Uterus (tissue), 4 donors: ENCODE results near the gene CYP4F2. TPM values are rescaled to one million over a fixed set of nuclear protein-coding genes. Genes with fewer than 3 reads are reported as not detected.
"Not testable (repeated sequence)": the region's sequence is repeated elsewhere in the genome, so short reads cannot be mapped to it uniquely, and the experiment has no call there.

Source experiments
- DNase-seq, 2 donors: peaks; one replicate each; pipeline ENCODE4 v3.0.0-alpha.2; 2019 to 2020
- H3K27ac ChIP-seq, 2 donors: fragments of 200-600 bp; sonication (generic); 1 replicate in 1 of 2; 2 replicates in 1 of 2; pipeline ENCODE4 v1.5.1; 2016 to 2018
- H3K27me3 ChIP-seq, 2 donors: fragments of 200-600 bp; sonication (generic); one replicate each; pipeline ENCODE4 v1.5.1; 2018 to 2019; ENCODE audit warnings: control low read depth in 1 of 2
- H3K36me3 ChIP-seq, 2 donors: fragments of 200-600 bp; sonication (generic); one replicate each; pipeline ENCODE4 v1.5.1; 2019; ENCODE audit warnings: control low read depth in 1 of 2
- H3K4me1 ChIP-seq, 2 donors: fragments of 200-600 bp; sonication (generic); one replicate each; pipeline ENCODE4 v1.5.1; 2018 to 2019; ENCODE audit warnings: control low read depth in 1 of 2
- H3K4me3 ChIP-seq, 2 donors: fragments of 200-600 bp; sonication (generic); 1 replicate in 1 of 2; 2 replicates in 1 of 2; pipeline ENCODE4 v1.5.1; 2018 to 2019; ENCODE audit warnings: mild to moderate bottlenecking in 1 of 2
- H3K9me3 ChIP-seq, 2 donors: fragments of 200-600 bp; sonication (generic); one replicate each; pipeline ENCODE4 v1.5.1; 2019; ENCODE audit warnings: control low read depth in 1 of 2
- CTCF ChIP-seq, 4 experiments: fragments of 200-600 bp in 2 of 4; fragments of 450-650 bp in 2 of 4; sonication (generic) in 2 of 4; IDR thresholded peaks; one replicate each; pipeline ENCODE4 v1.5.1; 2016 to 2019; ENCODE audit warnings: antibody characterized with exemption in 4 of 4, mild to moderate bottlenecking in 2 of 4, moderate library complexity in 1 of 4
- POLR2A ChIP-seq, 2 donors: fragments of 450-650 bp; IDR thresholded peaks; one replicate each; pipeline ENCODE4 v1.6.1; 2016; ENCODE audit warnings: antibody characterized with exemption in 2 of 2, mild to moderate bottlenecking in 1 of 2, moderate library complexity in 1 of 2
- intact Hi-C: fragments of 100-400 bp; cut with DNase I; formaldehyde crosslinking; loops from one replicate; pipeline ENCODE4 v1.15.1; 2023; ENCODE audit warnings: low total_unique reads
- total RNA-seq, 4 donors: library from RNA; depleted of rRNA in 3 of 4; stranded (reverse); fragments of >200 nt in 3 of 4; gene quantifications; one replicate each; pipeline versions ENCODE4 v1.1.0 to v1.2.4, GENCODE V29; 2014 to 2023
- donor health status: DM: yes; HTN: yes; CAD: no.

Gene CYP4F2
- total RNA-seq, 4 donors from 2014 or later = 0.14 TPM; not detected in 3

- Histone ChIP-seq H3K4me1 (no peaks in the 10 kb centered on the region), H3K4me3 (no peak overlapping the region), H3K36me3 (no peaks in the 10 kb centered on the region), H3K27me3 (no peaks in the 10 kb centered on the region), H3K27ac (no peak overlapping the region), H3K9me3 (no peaks in the 10 kb centered on the region)
- TF ChIP-seq CTCF (IDR thresholded peaks at IDR 0.05) (no peak), POLR2A (IDR thresholded peaks at IDR 0.05) (no peak)
- intact Hi-C loops = no loop called here
- DNase-seq = no peak
These were observed 55.9 kb downstream of the CYP4F2 start for GRCh38 chr19:15841875-15842569.

- no peak overlapping the region for H3K4me3 ChIP-seq
- H3K9me3 ChIP-seq = no peaks in the 10 kb centered on the region
- H3K27me3 ChIP-seq = no peaks in the 10 kb centered on the region
- H3K27ac ChIP-seq = no peak overlapping the region
- DNase-seq = no peak
- no peak for TF ChIP-seq POLR2A (IDR thresholded peaks at IDR 0.05)
- intact Hi-C loops = no loop called here
- no peaks in the 10 kb centered on the region for H3K36me3 ChIP-seq
- no peaks in the 10 kb centered on the region for H3K4me1 ChIP-seq
These were observed 57.0 kb downstream of the CYP4F2 start for GRCh38 chr19:15840833-15841232.

GRCh38 chr19:15839888-15840287 is 58.0 kb downstream of the CYP4F2 start:
- DNase-seq, intact Hi-C loops, H3K27me3 ChIP-seq: not testable (repeated sequence)

GRCh38 chr19:15838351-15838750 is 59.5 kb downstream of the CYP4F2 start:
- Histone ChIP-seq H3K27ac (no peak overlapping the region), H3K36me3 (no peaks in the 10 kb centered on the region), H3K27me3 (no peaks in the 10 kb centered on the region), H3K4me1 (no peaks in the 10 kb centered on the region), H3K4me3 (no peak overlapping the region), H3K9me3 (no peaks in the 10 kb centered on the region)
- intact Hi-C loops = no loop called here
- no peak for DNase-seq
- TF ChIP-seq CTCF (IDR thresholded peaks at IDR 0.05) = no peak
- TF ChIP-seq POLR2A (IDR thresholded peaks at IDR 0.05) = no peak

More at GRCh38 chr19:15839888-15840287, 58.0 kb downstream of the CYP4F2 start:
- H3K4me1 ChIP-seq, H3K9me3 ChIP-seq, H3K36me3 ChIP-seq, H3K4me3 ChIP-seq, H3K27ac ChIP-seq: not testable (repeated sequence)

GRCh38 chr19:15837221-15837731 is 60.6 kb downstream of the CYP4F2 start:
- Histone ChIP-seq H3K4me1 (no peaks in the 10 kb centered on the region), H3K36me3 (no peaks in the 10 kb centered on the region), H3K27ac (peak overlapping the region; percentile 96 to 99), H3K4me3 (peak overlapping the region; percentile 80 to 91), H3K27me3 (no peaks in the 10 kb centered on the region), H3K9me3 (no peaks in the 10 kb centered on the region)
- no peak for DNase-seq
- TF ChIP-seq POLR2A (IDR thresholded peaks at IDR 0.05) = no peak
- intact Hi-C loops = no loop called here

- H3K4me1 ChIP-seq = no peaks in the 10 kb centered on the region
- peak; percentile 98 for DNase-seq
- peak overlapping the region; percentile 80 to 91 for H3K4me3 ChIP-seq
- H3K9me3 ChIP-seq = no peaks in the 10 kb centered on the region
- no peaks in the 10 kb centered on the region for H3K27me3 ChIP-seq
- peak overlapping the region; percentile 96 to 99 for H3K27ac ChIP-seq
- TF ChIP-seq CTCF (IDR thresholded peaks at IDR 0.05) = no peak
- peak; percentile 72 to 86 for TF ChIP-seq POLR2A (IDR thresholded peaks at IDR 0.05)
- no peaks in the 10 kb centered on the region for H3K36me3 ChIP-seq
- intact Hi-C loops = no loop called here
These were observed 61.3 kb downstream of the CYP4F2 start for GRCh38 chr19:15836330-15837220.

GRCh38 chr19:15835565-15836329 is 62.1 kb downstream of the CYP4F2 start:
- Histone ChIP-seq H3K4me3 (peak overlapping the region; percentile 80 to 91), H3K27ac (peak overlapping the region; percentile 96 to 99)
- DNase-seq, H3K36me3 ChIP-seq, intact Hi-C loops, H3K9me3 ChIP-seq, H3K4me1 ChIP-seq, H3K27me3 ChIP-seq: not testable (repeated sequence)

GRCh38 chr19:15834232-15834631 is 63.6 kb downstream of the CYP4F2 start:
- H3K36me3 ChIP-seq, H3K9me3 ChIP-seq, H3K27me3 ChIP-seq, H3K27ac ChIP-seq, H3K4me1 ChIP-seq, H3K4me3 ChIP-seq, intact Hi-C loops, DNase-seq: not testable (repeated sequence)
